Pulmonary artery endothelial cell (primary cell): ENCODE data around the gene FAM53A. TPM values are rescaled to one million over a fixed set of nuclear protein-coding genes. Genes with fewer than 3 reads are reported as not detected.
"Not testable (repeated sequence)": the region's sequence is repeated elsewhere in the genome, so short reads cannot be mapped to it uniquely, and the experiment has no call there.

Experiments used
- DNase-seq: peaks from one replicate; pipeline ENCODE4 v3.0.0-alpha.2; 2011; ENCODE audit warnings: low read depth, low spot score
- total RNA-seq: library from RNA; depleted of rRNA; stranded (reverse); fragments of >200 nt; gene quantifications from 2 replicates; pipeline ENCODE4 v1.2.3, GENCODE V29; 2014

The FAM53A gene
- total RNA-seq, 1 donor from 2014 or later, result 2.6 TPM

- DNase-seq, result not testable (repeated sequence)
Observed at GRCh38 chr4:1640716-1641503, 43.2 kb downstream of the FAM53A start.

GRCh38 chr4:1640190-1640589 is 43.9 kb downstream of the FAM53A start:
- no peak for DNase-seq

- DNase-seq, result no peak
Observed at GRCh38 chr4:1639299-1639868, 44.7 kb downstream of the FAM53A start.

GRCh38 chr4:1638873-1639272 is 45.2 kb downstream of the FAM53A start:
- DNase-seq, result no peak

GRCh38 chr4:1638272-1638598 is 45.9 kb downstream of the FAM53A start:
- no peak for DNase-seq

- DNase-seq, result no peak
Observed at GRCh38 chr4:1637580-1638271, 46.4 kb downstream of the FAM53A start.

DNA sequence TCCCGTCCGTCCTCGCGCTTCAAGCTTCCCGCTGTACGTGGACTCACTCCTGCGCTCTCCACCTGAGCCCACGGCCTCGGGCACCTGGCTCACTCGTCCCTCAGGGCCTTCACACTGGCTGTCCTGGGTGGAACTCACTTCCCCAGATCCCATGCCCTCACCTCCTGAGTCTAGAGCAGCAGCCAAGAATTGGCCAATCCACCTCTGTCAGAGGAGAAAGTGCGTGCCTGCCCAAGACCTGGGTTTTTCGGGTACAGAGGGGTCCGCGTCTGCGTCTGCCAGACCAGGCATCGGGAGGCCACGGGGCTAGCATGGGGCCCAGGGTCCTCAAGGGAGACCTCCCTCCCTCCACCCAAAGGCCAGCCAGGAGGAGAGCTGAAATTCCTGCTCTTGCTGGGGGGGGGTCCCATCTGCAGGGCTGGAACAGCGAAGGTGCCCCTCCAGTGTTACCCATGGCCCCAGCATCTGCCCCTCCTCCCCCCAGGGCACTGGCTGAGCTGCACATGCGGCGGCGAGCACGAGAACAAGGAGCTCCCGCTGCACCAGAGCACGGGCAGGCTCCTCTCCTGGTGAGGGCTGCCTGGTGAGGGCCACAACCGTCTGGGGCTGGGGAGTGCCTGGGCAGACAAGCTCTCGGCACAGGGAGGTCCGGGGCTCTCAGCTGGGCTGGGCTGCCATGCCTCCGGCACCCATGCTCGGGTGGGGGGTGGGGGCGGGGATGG is 47.5 kb downstream of the FAM53A start:
- no peak for DNase-seq

GRCh38 chr4:1635464-1635863 is 48.6 kb downstream of the FAM53A start:
- DNase-seq, result no peak

DNA sequence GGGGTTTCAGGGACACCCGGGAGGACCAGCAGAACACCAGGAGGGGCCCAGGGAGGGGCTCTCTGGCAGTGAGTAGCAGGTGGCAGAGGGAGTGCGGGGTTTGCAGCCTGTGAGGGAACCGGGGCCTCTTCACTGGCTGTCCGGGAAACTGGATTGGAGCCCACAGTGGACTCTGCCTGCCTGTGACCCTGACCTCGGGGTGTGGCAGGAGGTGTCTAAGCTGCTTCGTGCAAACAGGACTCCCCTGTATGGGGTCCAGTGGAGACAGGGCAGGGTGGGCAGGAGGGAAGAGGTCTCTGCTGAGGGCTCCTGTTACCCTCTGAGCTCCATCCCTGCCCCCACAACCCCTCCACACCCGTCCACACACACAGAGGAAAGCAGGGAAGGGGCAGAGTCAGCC is 50.1 kb downstream of the FAM53A start:
- DNase-seq, result no peak

DNA sequence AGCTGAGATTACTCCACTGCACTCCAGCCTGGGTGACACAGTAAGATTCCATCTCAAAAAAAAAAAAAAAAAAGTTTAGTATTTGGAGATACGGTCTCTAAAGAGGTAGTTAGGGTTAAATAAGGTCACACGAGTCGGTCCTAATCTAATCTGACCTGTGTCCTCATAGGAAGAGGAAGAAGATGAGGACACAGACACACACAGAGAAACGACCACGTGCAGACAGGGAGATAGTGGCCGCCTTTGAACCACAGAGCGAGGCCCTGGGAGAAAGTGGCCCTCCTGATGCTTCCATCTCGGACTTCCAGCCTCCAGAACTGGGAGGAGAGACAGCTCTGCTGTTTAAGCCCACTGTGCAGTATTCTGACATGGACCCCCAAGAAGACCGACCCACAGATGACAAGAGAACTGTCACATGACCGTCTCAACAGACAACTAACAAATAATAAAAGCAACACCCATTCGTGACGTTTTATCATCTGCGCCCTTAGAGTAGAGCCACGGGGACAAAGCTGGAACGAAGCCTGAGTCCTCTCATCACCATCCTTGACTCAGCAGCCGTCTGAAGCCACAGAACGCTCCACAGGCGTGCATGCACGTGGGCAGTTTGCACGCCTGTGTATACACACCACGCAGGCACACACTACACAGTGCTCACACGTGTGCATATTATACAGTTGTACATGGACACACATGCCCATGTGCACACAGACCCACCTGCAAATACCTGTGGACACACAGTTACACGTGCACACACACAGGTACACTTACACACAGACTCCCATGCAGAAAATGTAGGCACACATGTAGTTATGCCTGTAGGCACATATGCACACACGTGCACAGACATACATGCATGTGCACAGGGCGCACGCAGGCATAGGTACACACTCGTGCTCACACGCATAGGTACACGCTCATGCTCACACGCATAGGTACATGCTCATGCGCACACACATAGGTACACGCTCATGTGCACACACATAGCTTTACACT is 51.7 kb downstream of the FAM53A start:
- DNase-seq, result no peak

GRCh38 chr4:1631136-1631535 is 53.0 kb downstream of the FAM53A start:
- no peak for DNase-seq

DNA sequence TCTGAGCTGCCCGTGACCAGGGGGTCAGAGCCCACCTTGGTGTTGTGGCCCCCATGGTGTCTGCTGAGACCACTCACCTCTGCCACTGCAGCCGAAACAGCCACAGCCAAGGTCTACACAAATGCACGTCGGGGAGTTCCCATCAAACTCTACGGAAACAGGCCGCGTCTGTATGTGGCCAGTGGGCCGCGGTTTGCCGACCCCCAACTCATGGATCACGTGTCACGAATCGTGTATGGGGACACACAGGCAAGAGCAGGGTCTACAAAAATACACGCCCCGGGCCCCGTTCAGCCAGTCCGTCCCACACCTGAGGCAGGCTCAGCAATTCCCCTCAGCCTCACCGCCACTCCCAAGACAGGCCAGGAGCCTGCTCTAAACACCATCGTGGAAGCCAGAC is 53.8 kb downstream of the FAM53A start:
- DNase-seq, result no peak

- no peak for DNase-seq
Observed at GRCh38 chr4:1629699-1630083, 54.4 kb downstream of the FAM53A start.

- DNase-seq, result no peak
Observed at GRCh38 chr4:1628892-1629698, 55.0 kb downstream of the FAM53A start.

GRCh38 chr4:1627417-1628313 is 56.4 kb downstream of the FAM53A start:
- DNase-seq, result no peak

- no peak for DNase-seq
Observed at GRCh38 chr4:1626941-1627340, 57.2 kb downstream of the FAM53A start.

DNA sequence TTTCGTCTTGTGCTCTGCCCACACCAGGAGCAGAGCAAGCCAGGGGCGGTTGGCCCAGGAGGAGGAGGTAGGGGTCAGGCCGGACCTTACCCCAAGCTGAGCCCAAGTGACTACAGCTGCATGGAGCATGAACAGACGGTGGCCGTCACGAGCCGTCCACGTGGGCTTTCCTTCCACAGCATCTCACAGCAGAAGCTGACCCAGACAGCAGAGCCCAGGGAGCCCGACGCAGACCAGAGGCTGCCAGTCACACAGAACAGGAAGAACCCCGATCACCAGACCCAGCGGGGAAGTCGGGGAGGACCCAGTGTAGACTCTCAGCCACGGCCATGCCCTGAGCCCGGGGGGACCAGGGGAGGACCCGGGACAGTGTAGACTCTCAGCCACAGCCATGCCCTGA is 58.0 kb downstream of the FAM53A start:
- no peak for DNase-seq

GRCh38 chr4:1625600-1626138 is 58.4 kb downstream of the FAM53A start:
- DNase-seq, result no peak

GRCh38 chr4:1624519-1624910 is 59.6 kb downstream of the FAM53A start:
- no peak for DNase-seq
